OCI-LY7 (cell line): ENCODE results near the gene ITPKB. TPM values are rescaled to one million over a fixed set of nuclear protein-coding genes. Genes with fewer than 3 reads are reported as not detected.
A peak's percentile ranks its signal among the peaks of the same experiment; 100 is the strongest.

Experiments used
- BruUV-seq: library from RNA; stranded (reverse); fragments of 400-500 nt; replicated peaks from 2 replicates; lab custom pipeline; 2021; lab: Mats Ljungman, UMichigan
- CTCF ChIA-PET: fragments of 300-600 bp; sonication (Branson Sonifier 250); formaldehyde crosslinking; loops from one replicate; lab custom pipeline; 2022; ENCODE audit warnings: antibody characterized with exemption; ENCODE audit not compliant: unreplicated experiment; lab: Charles Lee
- POLR2A ChIA-PET: fragments of 300-600 bp; sonication (Branson Sonifier 250); formaldehyde crosslinking; loops from one replicate; lab custom pipeline; 2022; ENCODE audit warnings: antibody characterized with exemption; lab: Charles Lee
- DNase-seq: peaks from one replicate; pipeline ENCODE4 v3.0.0-alpha.2; 2015; ENCODE audit warnings: low spot score
- H2AFZ ChIP-seq: fragments of 200-600 bp; sonication (generic), shearing (Covaris generic); 2 replicates; pipeline ENCODE4 v1.6.1; 2014; ENCODE audit warnings: mild to moderate bottlenecking, antibody characterized with exemption, low read length, moderate library complexity
- H3K27ac ChIP-seq: fragments of 200-600 bp; sonication (generic); 2 replicates; pipeline ENCODE4 v1.5.1; 2014; ENCODE audit warnings: mixed run types, low read depth, mild to moderate bottlenecking, moderate library complexity, low read length, inconsistent platforms; ENCODE audit not compliant: poor library complexity, severe bottlenecking
- H3K36me3 ChIP-seq: fragments of 200-600 bp; sonication (generic); 2 replicates; pipeline ENCODE4 v1.6.1; 2014; ENCODE audit warnings: mild to moderate bottlenecking, antibody characterized with exemption, low read length, moderate library complexity, mixed read lengths; ENCODE audit not compliant: insufficient read depth
- H3K4me1 ChIP-seq: fragments of 200-600 bp; sonication (generic); 2 replicates; pipeline ENCODE4 v1.5.1; 2014; ENCODE audit warnings: mild to moderate bottlenecking, low read length; ENCODE audit not compliant: insufficient read depth, poor library complexity, severe bottlenecking
- H3K4me2 ChIP-seq: fragments of 200-600 bp; sonication (generic); 2 replicates; pipeline ENCODE4 v1.6.1; 2014; ENCODE audit warnings: mild to moderate bottlenecking, low read length
- H3K4me3 ChIP-seq: fragments of 200-600 bp; sonication (generic); 2 replicates; pipeline ENCODE4 v1.5.1; 2014; ENCODE audit warnings: mild to moderate bottlenecking, low read depth, low read length; ENCODE audit not compliant: poor library complexity, severe bottlenecking
- H3K79me2 ChIP-seq: fragments of 200-600 bp; sonication (generic); 2 replicates; pipeline ENCODE4 v1.6.1; 2016; ENCODE audit warnings: low read depth, mild to moderate bottlenecking, low read length, moderate library complexity, mixed read lengths; ENCODE audit not compliant: insufficient read depth
- H3K9me2 ChIP-seq: fragments of 200-600 bp; sonication (generic); 2 replicates; pipeline ENCODE4 v1.6.1; 2016; ENCODE audit warnings: mild to moderate bottlenecking, low read length, mixed read lengths; ENCODE audit not compliant: insufficient read depth
- H3K9me3 ChIP-seq: fragments of 200-600 bp; sonication (generic); 2 replicates; pipeline ENCODE4 v1.6.1; 2014; ENCODE audit warnings: mild to moderate bottlenecking, mixed run types, low read length, mixed read lengths
- H4K20me1 ChIP-seq: fragments of 200-600 bp; sonication (generic); 2 replicates; pipeline ENCODE4 v1.6.1; 2014; ENCODE audit warnings: mild to moderate bottlenecking, antibody characterized with exemption, low read length, moderate library complexity, mixed read lengths; ENCODE audit not compliant: insufficient read depth
- EZH2phosphoT487 ChIP-seq: fragments of 200-600 bp; sonication (generic); IDR thresholded peaks from 2 replicates; pipeline ENCODE4 v1.6.1; 2018; ENCODE audit warnings: low read depth, borderline replicate concordance, mild to moderate bottlenecking, mixed run types, antibody characterized with exemption, low read length, moderate library complexity, mixed read lengths
- intact Hi-C: fragments of 100-400 bp; cut with micrococcal nuclease; formaldehyde crosslinking; loops from one replicate; pipeline ENCODE4 v1.10.0; 2022; ENCODE audit not compliant: unreplicated experiment
- total RNA-seq, 2 experiments: library from RNA; depleted of rRNA in 1 of 2; stranded (reverse); fragments of >200 nt in 1 of 2; shearing (Covaris generic) in 1 of 2; gene quantifications; 2 replicates each; pipeline ENCODE4 v1.2.3, GENCODE V29; 2014 to 2022
- TF ChIP-seq, protein P1 (sequence below): fragments of 200-600 bp; sonication (generic); conservative IDR thresholded peaks from 2 replicates; pipeline ENCODE4 v1.5.1; 2014; ENCODE audit warnings: mild to moderate bottlenecking, antibody characterized with exemption, low read length, moderate library complexity, mixed read lengths

Gene ITPKB
- total RNA-seq, 2 experiments from 2014 or later: 20.5 to 33.3 TPM

DNA sequence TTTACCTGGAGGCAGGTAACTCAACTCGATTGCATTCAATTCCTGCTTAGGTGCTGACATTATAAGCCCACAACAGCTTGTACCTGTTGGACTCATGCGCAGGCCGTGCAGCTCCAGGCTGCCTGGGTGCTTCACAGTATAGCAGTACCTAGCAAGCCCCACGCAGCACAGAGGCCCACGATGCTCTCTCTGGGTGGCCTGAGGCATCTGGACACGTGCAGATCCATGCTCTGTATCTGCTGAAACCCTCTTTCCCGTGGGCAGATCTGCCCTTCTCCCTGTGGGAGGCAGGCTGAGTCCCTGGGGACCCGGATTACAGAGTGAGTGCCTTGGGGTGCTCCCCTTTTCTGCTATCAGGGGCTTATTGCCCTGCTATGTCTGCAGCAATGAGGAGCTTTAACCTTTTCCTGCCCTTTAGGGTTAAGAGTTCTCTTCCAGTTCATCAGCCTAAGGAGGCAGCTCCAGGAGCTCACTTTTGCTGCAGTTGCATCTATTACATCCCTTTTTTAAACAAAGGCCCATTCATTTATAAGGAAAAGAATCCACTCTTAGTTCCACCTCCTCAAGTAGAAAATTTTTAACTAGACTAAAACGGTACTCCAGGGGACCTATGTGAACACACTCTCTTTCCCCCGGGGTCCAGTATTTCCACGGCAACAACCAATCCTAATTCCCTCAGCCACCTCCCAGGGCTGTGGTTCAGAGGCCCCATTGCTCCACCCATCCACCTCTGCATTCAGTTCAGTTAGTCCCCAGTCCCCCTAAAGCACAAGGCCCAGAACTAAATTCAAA lies 19.3 kb downstream of the ITPKB start:
- Histone ChIP-seq H3K4me1 (peaks cover 65% of the 10 kb centered on the region), H3K79me2 (peaks cover 96% of the 10 kb centered on the region), H3K4me3 (no peak overlapping the region), H4K20me1 (peaks cover 14% of the 10 kb centered on the region), H3K9me2 (no peaks in the 10 kb centered on the region), H3K9me3 (peaks cover under 1% of the 10 kb centered on the region; the same call in 1 of the 2 replicates), H3K27ac (peak overlapping the region; percentile 4), H2AFZ (no peak overlapping the region), H3K4me2 (no peak overlapping the region), H3K36me3 (peaks cover 74% of the 10 kb centered on the region)
- TF ChIP-seq, protein P1, sequence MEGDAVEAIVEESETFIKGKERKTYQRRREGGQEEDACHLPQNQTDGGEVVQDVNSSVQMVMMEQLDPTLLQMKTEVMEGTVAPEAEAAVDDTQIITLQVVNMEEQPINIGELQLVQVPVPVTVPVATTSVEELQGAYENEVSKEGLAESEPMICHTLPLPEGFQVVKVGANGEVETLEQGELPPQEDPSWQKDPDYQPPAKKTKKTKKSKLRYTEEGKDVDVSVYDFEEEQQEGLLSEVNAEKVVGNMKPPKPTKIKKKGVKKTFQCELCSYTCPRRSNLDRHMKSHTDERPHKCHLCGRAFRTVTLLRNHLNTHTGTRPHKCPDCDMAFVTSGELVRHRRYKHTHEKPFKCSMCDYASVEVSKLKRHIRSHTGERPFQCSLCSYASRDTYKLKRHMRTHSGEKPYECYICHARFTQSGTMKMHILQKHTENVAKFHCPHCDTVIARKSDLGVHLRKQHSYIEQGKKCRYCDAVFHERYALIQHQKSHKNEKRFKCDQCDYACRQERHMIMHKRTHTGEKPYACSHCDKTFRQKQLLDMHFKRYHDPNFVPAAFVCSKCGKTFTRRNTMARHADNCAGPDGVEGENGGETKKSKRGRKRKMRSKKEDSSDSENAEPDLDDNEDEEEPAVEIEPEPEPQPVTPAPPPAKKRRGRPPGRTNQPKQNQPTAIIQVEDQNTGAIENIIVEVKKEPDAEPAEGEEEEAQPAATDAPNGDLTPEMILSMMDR: no peak
- no peak for TF ChIP-seq EZH2phosphoT487
- no peak for DNase-seq
- BruUV-seq: no TSS peak
- intact Hi-C loops: no loop called here
- POLR2A ChIA-PET: interaction anchor here (0.6 kb wide), 2 partner anchors 10 to 1762 kb away, joined by 3 to 6 read pairs; no protein-coding TSS in a partner anchor
- CTCF ChIA-PET: no interaction called here

DNA sequence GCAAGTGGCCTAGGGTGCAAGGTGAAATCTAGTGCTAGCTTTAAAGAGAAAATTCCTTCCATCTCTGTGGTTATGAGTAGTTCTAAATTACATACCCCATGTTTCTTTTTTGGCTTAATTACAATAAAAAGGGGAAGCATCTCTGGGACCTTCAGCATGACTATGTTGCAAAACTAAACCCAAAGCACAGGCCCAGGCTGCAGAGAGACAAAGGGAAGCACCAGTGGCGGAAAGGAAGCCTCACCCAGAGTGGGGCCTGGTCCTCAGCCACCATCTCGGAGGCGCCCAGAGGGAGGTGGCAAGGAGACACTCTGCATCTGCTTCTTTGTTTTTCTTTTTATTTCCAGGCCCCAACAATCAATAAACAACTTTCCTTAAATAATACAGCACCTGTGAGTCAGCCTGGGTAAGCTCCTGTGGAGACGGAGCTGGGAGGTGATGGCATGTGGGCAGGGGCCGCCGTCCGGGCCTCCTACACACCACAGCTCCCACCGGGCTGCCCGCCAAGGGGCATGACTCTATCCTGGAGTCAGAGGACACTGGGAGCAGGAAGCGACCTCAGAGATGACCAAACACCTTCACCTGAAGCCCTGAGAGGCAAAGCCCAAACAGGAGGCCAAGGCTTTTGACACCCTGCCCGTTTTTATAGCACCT lies 21.7 kb downstream of the ITPKB start:
- H3K4me2 ChIP-seq: peak overlapping the region; percentile 46
- peaks cover 90% of the 10 kb centered on the region for H3K79me2 ChIP-seq
- H3K36me3 ChIP-seq: peaks cover 69% of the 10 kb centered on the region
- peaks cover 4% of the 10 kb centered on the region; the same call in 1 of the 2 replicates for H4K20me1 ChIP-seq
- ChIA-PET POLR2A (interaction anchor here (0.5 to 1.6 kb wide), 3 partner anchors 8 to 39 kb away, joined by 3 read pairs; no protein-coding TSS in a partner anchor), CTCF (no interaction called here)
- TF ChIP-seq, protein P1: peak; percentile 2; the same call in 1 of the 2 replicates
- no peak for TF ChIP-seq EZH2phosphoT487
- H3K4me3 ChIP-seq: peak overlapping the region; percentile 48
- peaks cover 11% of the 10 kb centered on the region for H3K9me3 ChIP-seq
- DNase-seq: peak; percentile 72
- intact Hi-C loops: no loop called here
- no peaks in the 10 kb centered on the region for H3K9me2 ChIP-seq
- H3K4me1 ChIP-seq: peaks cover 65% of the 10 kb centered on the region
- H2AFZ ChIP-seq: no peak overlapping the region
- H3K27ac ChIP-seq: peak overlapping the region; percentile 99
- no TSS peak for BruUV-seq
